ENCODE results near the gene NIPAL4. TPM values are rescaled to one million over a fixed set of nuclear protein-coding genes. Genes with fewer than 3 reads are reported as not detected.
A peak's percentile ranks its signal among the peaks of the same experiment; 100 is the strongest.

Gene NIPAL4
- total RNA-seq, 1 experiment from 2014 or later: not detected

- BruUV-seq (replicated peaks): no TSS peak
- intact Hi-C loops (cut with micrococcal nuclease; ENCODE audit: unreplicated experiment): loop anchor here (10.0 kb wide), 1 partner anchor 329 kb away; the partner anchor contains the start of gene MED7
- DNase-seq (ENCODE audit: low spot score): no peak
- ChIA-PET CTCF (no interaction called here), POLR2A (ENCODE audit: low non-redundant PET) (no interaction called here)
- Histone ChIP-seq H3K36me3 (ENCODE audit: insufficient read depth, low read length, poor library complexity, severe bottlenecking) (no peaks in the 10 kb centered on the region), H3K27me3 (replicated peaks; ENCODE audit: insufficient read depth, low read depth, low read length, poor library complexity) (no peaks in the 10 kb centered on the region), H3K4me3 (ENCODE audit: low read depth, low read length, poor library complexity, severe bottlenecking) (no peak overlapping the region), H3K9me3 (ENCODE audit: low read depth, low read length, poor library complexity, severe bottlenecking) (no peaks in the 10 kb centered on the region), H3K4me1 (ENCODE audit: insufficient read depth, low read length, poor library complexity, severe bottlenecking) (no peaks in the 10 kb centered on the region), H3K27ac (ENCODE audit: low read depth, low read length, poor library complexity, severe bottlenecking) (no peak overlapping the region)
- TF ChIP-seq CTCF (conservative IDR thresholded peaks at IDR 0.05; ENCODE audit: low read depth, low read length): no peak
- no peak for TF ChIP-seq EZH2 (IDR thresholded peaks at IDR 0.05; ENCODE audit: borderline replicate concordance, low read depth, low read length, poor library complexity, severe bottlenecking)
Measured at GRCh38 chr5:157473383-157474320, 13.6 kb downstream of the NIPAL4 start.

- ChIA-PET CTCF (no interaction called here), POLR2A (ENCODE audit: low non-redundant PET) (no interaction called here)
- Histone ChIP-seq H3K4me3 (ENCODE audit: low read depth, low read length, poor library complexity, severe bottlenecking) (no peak overlapping the region), H3K36me3 (ENCODE audit: insufficient read depth, low read length, poor library complexity, severe bottlenecking) (no peaks in the 10 kb centered on the region), H3K27me3 (replicated peaks; ENCODE audit: insufficient read depth, low read depth, low read length, poor library complexity) (peaks cover 4% of the 10 kb centered on the region), H3K27ac (ENCODE audit: low read depth, low read length, poor library complexity, severe bottlenecking) (no peak overlapping the region), H3K4me1 (ENCODE audit: insufficient read depth, low read length, poor library complexity, severe bottlenecking) (no peaks in the 10 kb centered on the region), H3K9me3 (ENCODE audit: low read depth, low read length, poor library complexity, severe bottlenecking) (no peaks in the 10 kb centered on the region)
- DNase-seq (ENCODE audit: low spot score): no peak
- TF ChIP-seq CTCF (conservative IDR thresholded peaks at IDR 0.05; ENCODE audit: low read depth, low read length) (no peak), EZH2 (IDR thresholded peaks at IDR 0.05; ENCODE audit: borderline replicate concordance, low read depth, low read length, poor library complexity, severe bottlenecking) (no peak)
- intact Hi-C loops (cut with micrococcal nuclease; ENCODE audit: unreplicated experiment): loop anchor here (5.0 to 10.0 kb wide), 4 partner anchors 148 to 331 kb away; partner anchors contain the start of gene MED7
- no TSS peak for BruUV-seq (replicated peaks)
Measured at GRCh38 chr5:157475432-157475831, 15.4 kb downstream of the NIPAL4 start.

GRCh38 chr5:157476702-157477408 is 16.8 kb downstream of the NIPAL4 start:
- Histone ChIP-seq H3K36me3 (ENCODE audit: insufficient read depth, low read length, poor library complexity, severe bottlenecking) (no peaks in the 10 kb centered on the region), H3K27ac (ENCODE audit: low read depth, low read length, poor library complexity, severe bottlenecking) (no peak overlapping the region), H3K4me3 (ENCODE audit: low read depth, low read length, poor library complexity, severe bottlenecking) (no peak overlapping the region), H3K4me1 (ENCODE audit: insufficient read depth, low read length, poor library complexity, severe bottlenecking) (no peaks in the 10 kb centered on the region), H3K27me3 (replicated peaks; ENCODE audit: insufficient read depth, low read depth, low read length, poor library complexity) (peaks cover 4% of the 10 kb centered on the region), H3K9me3 (ENCODE audit: low read depth, low read length, poor library complexity, severe bottlenecking) (no peaks in the 10 kb centered on the region)
- TF ChIP-seq CTCF (conservative IDR thresholded peaks at IDR 0.05; ENCODE audit: low read depth, low read length) (peak; percentile 74), EZH2 (IDR thresholded peaks at IDR 0.05; ENCODE audit: borderline replicate concordance, low read depth, low read length, poor library complexity, severe bottlenecking) (no peak)
- CTCF ChIA-PET: interaction anchor here (0.6 to 1.2 kb wide), 2 partner anchors 120 to 134 kb away, joined by 3 to 7 read pairs; no protein-coding TSS in a partner anchor
- BruUV-seq (replicated peaks): no TSS peak
- intact Hi-C loops (cut with micrococcal nuclease; ENCODE audit: unreplicated experiment): loop anchor here (1.0 to 10.0 kb wide), 6 partner anchors 111 to 332 kb away; partner anchors contain the start of gene MED7
- POLR2A ChIA-PET (ENCODE audit: low non-redundant PET): no interaction called here
- peak; percentile 72 for DNase-seq (ENCODE audit: low spot score)

Measured in A673 (cell line).